HL-60 (cell line): Measurements from ENCODE around the gene UBE2E2.

Experiments
- DNase-seq, 2 experiments: peaks; one replicate each; pipeline ENCODE4 v3.0.0-alpha.2; 2010 to 2020; ENCODE audit warnings: low read depth in 1 of 2, low spot score in 1 of 2
- H3K27ac ChIP-seq: fragments of 250-450 bp; sonication (Bioruptor Pico); replicated peaks from 2 replicates; pipeline ENCODE4 v1.5.1; 2020; ENCODE audit warnings: mild to moderate bottlenecking, moderate library complexity
- H3K27me3 ChIP-seq: fragments of 250-450 bp; sonication (Bioruptor Pico); 2 replicates; pipeline ENCODE4 v1.5.1; 2021; ENCODE audit warnings: mild to moderate bottlenecking, moderate library complexity; ENCODE audit not compliant: insufficient read depth, poor library complexity, severe bottlenecking
- H3K4me3 ChIP-seq: replicated peaks from 2 replicates; pipeline ENCODE4 v1.5.1; 2011; ENCODE audit warnings: mild to moderate bottlenecking, control low read depth, low read length; ENCODE audit not compliant: insufficient read depth
- CTCF ChIP-seq: IDR thresholded peaks from one replicate; pipeline ENCODE4 v1.5.1; 2011; ENCODE audit warnings: low read length, control low read depth, inconsistent platforms; ENCODE audit not compliant: insufficient read depth
- GABPA ChIP-seq: IDR thresholded peaks from 2 replicates; pipeline ENCODE4 v1.6.1; 2012; ENCODE audit warnings: low read depth
- POLR2AphosphoS5 ChIP-seq: IDR thresholded peaks from 2 replicates; pipeline ENCODE4 v1.6.1; 2012; ENCODE audit warnings: low read depth
- SPI1 ChIP-seq: IDR thresholded peaks from 2 replicates; pipeline ENCODE4 v1.6.1; 2012; ENCODE audit warnings: low read depth, mild to moderate bottlenecking, borderline replicate concordance
- TF ChIP-seq, protein P1 (sequence below): IDR thresholded peaks from 2 replicates; pipeline ENCODE4 v1.6.1; 2012; ENCODE audit warnings: low read depth; ENCODE audit not compliant: insufficient replicate concordance

UBE2E2 gene

DNA sequence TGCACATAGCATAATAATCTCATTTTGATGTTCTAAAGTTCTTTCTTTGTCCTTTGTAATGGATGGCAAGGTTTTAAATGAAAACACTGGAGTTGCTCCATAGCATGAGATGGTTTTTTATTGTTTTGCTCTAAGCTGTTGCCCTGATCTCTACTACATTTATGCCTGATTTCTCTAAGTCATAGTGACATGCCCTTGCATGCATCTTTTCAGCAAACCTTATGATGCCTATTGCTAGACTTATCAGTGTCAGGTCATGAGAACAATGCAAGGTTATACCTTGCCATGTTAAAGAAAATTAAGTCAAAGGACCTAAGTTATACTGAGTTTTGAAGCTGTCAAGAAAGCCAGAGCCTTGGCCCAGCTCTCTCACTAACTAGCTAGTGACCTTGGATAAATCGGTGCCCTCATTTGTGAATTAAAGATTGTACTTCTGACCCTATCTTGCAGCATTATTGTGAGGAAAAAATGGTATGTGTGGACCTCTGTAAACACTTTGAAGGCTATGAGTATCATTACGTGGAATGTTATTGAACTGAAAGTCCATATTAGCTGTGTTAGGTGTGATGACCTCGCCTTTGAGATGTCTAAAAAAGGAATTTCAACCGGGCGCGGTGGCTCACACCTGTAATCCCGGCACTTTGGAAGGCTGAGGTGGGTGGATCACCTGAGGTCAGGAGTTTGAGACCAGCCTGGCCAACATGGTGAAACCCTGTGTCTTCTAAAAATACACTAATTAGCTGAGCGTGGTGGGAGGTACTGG, 346.2 kb downstream of the UBE2E2 start:
- no peak for TF ChIP-seq POLR2AphosphoS5
- TF ChIP-seq GABPA: no peak
- TF ChIP-seq, protein P1, sequence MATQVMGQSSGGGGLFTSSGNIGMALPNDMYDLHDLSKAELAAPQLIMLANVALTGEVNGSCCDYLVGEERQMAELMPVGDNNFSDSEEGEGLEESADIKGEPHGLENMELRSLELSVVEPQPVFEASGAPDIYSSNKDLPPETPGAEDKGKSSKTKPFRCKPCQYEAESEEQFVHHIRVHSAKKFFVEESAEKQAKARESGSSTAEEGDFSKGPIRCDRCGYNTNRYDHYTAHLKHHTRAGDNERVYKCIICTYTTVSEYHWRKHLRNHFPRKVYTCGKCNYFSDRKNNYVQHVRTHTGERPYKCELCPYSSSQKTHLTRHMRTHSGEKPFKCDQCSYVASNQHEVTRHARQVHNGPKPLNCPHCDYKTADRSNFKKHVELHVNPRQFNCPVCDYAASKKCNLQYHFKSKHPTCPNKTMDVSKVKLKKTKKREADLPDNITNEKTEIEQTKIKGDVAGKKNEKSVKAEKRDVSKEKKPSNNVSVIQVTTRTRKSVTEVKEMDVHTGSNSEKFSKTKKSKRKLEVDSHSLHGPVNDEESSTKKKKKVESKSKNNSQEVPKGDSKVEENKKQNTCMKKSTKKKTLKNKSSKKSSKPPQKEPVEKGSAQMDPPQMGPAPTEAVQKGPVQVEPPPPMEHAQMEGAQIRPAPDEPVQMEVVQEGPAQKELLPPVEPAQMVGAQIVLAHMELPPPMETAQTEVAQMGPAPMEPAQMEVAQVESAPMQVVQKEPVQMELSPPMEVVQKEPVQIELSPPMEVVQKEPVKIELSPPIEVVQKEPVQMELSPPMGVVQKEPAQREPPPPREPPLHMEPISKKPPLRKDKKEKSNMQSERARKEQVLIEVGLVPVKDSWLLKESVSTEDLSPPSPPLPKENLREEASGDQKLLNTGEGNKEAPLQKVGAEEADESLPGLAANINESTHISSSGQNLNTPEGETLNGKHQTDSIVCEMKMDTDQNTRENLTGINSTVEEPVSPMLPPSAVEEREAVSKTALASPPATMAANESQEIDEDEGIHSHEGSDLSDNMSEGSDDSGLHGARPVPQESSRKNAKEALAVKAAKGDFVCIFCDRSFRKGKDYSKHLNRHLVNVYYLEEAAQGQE: no peak
- no peak for TF ChIP-seq SPI1
- no peak for TF ChIP-seq CTCF
- no peak overlapping the region for H3K27ac ChIP-seq

DNA sequence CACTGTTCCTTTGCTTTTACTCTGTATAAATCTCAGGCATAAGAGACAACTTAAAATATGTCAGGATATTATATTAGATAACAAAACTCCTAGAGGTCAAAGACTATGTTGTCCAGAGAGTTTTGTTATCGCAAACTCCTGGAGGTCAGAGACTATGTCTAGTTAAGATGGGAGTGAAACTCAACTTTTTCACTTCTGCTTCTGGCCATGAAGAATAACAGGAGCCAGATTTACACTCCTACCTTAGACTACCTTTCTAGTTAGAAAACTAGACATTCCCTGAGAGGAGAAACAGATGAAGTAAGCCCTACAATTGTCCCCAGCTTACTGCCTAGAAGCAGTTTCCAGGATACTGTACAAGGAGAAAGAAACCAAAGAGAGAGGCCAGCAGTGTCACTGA, 347.3 kb downstream of the UBE2E2 start:
- DNase-seq: no peak
- no peak for TF ChIP-seq CTCF
- TF ChIP-seq, protein P1: no peak
- no peak for TF ChIP-seq GABPA
- TF ChIP-seq SPI1: no peak
- no peak for TF ChIP-seq POLR2AphosphoS5
- H3K27me3 ChIP-seq: no peaks in the 10 kb centered on the region
- H3K27ac ChIP-seq: no peak overlapping the region
- H3K4me3 ChIP-seq: no peak overlapping the region

More for the DNA sequence above, 346.2 kb downstream of the UBE2E2 start:
- Histone ChIP-seq H3K4me3 (no peak overlapping the region), H3K27me3 (no peaks in the 10 kb centered on the region)
- DNase-seq: no peak

DNA sequence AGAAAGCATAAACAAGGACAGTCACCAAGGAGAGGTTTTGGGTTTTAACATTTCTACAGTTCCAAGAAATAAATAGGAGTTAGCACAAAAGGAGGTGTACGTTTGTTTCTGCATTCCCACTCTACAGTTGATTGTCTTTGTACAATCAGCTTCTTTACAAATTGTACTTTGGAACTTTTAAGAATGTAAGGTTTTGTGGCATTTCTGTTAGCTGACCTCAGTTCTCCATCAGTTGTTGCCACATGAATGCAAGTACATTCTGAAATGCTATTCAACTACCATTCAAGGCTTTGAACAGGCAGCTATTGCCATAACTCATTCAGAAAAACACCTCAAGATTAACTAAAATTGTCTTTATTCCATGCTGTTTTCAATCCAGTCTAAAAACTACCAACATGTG, 349.4 kb downstream of the UBE2E2 start:
- Histone ChIP-seq H3K27ac (no peak overlapping the region), H3K4me3 (no peak overlapping the region), H3K27me3 (no peaks in the 10 kb centered on the region)
- no peak for DNase-seq
- TF ChIP-seq GABPA: no peak

- no peak for DNase-seq
- Histone ChIP-seq H3K27me3 (no peaks in the 10 kb centered on the region), H3K4me3 (no peak overlapping the region), H3K27ac (no peak overlapping the region)
- TF ChIP-seq CTCF (no peak), GABPA (no peak), POLR2AphosphoS5 (no peak), SPI1 (no peak)
- TF ChIP-seq, protein P1: no peak
These were observed 350.2 kb downstream of the UBE2E2 start for GRCh38 chr3:23553353-23553752.
